ENCODE measurements around the gene GUK1.
"Not testable (repeated sequence)": the region's sequence is repeated elsewhere in the genome, so short reads cannot be mapped to it uniquely, and the experiment has no call there.

The GUK1 gene

DNA sequence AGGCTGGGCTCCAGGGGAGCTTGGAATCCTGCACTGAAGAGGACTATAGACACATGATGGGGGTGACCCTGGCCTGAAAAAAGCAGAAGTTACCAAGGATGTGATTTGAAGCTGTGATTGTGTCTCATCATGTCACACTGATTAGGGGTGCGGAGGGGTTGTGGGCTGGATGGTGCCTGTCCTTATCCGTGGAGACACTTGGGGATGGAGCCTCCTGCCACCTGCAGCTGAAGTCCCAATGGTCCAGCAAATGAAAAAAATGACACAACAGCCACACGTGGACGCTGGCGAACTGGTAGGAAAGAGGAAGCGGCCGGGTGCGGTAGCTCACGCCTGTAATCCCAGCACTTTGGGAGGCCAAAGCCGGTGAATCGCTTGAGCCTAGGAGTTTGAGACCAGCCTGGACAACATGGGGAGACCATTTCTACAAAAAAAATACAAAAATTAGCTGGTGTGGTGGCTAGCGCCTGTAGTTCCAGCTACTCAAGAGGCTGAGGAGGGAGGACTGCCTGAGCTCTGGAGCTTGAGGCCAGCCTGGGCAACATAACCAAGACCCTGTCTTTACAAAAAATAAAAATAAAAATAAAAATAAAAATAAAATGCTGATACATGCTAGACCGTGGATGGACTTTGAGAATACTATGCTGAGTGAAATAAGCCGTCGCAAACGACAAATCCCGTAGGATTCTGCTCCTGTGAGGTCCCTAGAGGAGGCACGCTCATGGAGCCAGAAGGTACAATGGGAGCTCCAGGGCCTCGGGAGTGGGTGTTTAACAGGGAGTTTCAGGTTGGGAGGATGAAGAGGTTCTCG is 24.7 kb downstream of the GUK1 start:
- DNase-seq: no peak

- DNase-seq: peak; percentile 99
Measured at GRCh38 chr1:228165372-228166169, 25.5 kb downstream of the GUK1 start, which contains the start of gene IBA57. Gene IBA57 (plus strand): TSS chr1:228165804. CDS start chr1:228165817, 13 bp downstream.

GRCh38 chr1:228166170-228166936 is 26.3 kb downstream of the GUK1 start:
- peak; percentile 49 for DNase-seq

- DNase-seq: no peak
Measured at GRCh38 chr1:228168563-228169270, 28.6 kb downstream of the GUK1 start.

- DNase-seq: no peak
Measured at GRCh38 chr1:228169345-228169744, 29.3 kb downstream of the GUK1 start.

DNA sequence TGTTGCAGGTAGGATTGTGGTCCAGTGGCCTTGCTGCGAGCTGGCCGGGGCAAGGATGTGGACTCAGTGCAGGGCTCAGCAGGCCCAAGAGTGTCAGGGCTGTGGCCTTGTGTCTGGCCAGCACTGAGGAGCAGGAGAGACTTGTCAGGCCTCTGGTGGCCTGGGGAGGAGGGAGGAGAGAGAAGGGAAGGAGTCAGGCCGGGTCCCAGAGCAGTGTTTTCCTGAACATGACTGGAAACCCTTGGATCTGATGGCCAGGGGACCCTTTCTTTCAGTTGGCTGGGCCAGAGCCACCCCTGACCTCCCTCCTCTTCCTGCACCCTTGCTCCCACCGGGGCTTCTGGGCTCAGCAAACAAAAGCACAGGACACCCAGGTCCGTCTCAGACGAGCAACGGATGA is 30.6 kb downstream of the GUK1 start:
- no peak for DNase-seq

GRCh38 chr1:228171221-228171891 is 31.3 kb downstream of the GUK1 start:
- DNase-seq: no peak

DNA sequence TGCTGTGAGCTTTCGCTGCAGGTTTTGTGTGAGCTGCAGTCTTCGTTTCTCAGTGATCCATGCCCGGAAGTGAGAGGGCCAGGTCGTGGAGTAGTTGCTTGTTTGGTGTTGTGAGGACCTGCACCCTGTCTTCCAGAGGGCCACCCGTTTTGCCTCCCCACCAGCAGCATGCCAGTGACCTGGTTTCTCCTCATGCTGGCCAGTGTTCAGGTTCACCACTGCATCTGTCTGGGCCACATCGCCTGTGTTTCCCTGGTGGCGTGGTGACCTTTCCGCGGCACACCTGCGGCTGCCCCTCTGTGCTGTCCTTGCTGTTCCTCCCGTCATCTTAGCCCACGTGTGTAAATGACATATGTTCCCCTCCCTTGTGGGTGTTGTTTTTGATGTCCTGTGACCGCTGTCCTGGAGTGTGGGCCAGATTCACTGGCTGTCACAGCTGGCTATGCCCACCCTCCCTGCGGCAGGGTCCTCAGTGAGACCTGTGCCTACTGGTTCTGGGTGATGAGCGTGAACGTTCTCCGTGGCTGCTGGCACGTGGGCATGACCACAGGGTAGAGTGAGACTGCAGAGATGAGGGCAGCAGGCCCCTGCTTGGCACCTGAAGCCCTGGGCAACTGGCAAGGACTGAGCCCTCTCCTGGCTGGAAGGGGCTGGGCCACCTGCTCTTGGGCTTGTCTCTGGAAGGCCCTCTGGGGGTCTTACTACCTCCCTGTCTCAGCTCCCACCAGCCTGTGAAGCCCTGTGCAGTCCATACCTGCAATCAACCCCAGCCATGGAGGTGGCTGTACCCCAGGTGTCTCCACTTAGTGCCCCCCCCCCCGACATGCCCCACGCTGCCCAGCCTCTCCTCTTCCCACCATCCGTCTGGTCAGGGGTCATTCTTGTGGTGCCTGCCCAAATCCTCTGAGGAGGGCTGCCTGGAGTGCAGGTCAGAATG is 32.8 kb downstream of the GUK1 start:
- no peak for DNase-seq

- not testable (repeated sequence) for DNase-seq
Measured at GRCh38 chr1:228173528-228174481, 33.7 kb downstream of the GUK1 start.

DNA sequence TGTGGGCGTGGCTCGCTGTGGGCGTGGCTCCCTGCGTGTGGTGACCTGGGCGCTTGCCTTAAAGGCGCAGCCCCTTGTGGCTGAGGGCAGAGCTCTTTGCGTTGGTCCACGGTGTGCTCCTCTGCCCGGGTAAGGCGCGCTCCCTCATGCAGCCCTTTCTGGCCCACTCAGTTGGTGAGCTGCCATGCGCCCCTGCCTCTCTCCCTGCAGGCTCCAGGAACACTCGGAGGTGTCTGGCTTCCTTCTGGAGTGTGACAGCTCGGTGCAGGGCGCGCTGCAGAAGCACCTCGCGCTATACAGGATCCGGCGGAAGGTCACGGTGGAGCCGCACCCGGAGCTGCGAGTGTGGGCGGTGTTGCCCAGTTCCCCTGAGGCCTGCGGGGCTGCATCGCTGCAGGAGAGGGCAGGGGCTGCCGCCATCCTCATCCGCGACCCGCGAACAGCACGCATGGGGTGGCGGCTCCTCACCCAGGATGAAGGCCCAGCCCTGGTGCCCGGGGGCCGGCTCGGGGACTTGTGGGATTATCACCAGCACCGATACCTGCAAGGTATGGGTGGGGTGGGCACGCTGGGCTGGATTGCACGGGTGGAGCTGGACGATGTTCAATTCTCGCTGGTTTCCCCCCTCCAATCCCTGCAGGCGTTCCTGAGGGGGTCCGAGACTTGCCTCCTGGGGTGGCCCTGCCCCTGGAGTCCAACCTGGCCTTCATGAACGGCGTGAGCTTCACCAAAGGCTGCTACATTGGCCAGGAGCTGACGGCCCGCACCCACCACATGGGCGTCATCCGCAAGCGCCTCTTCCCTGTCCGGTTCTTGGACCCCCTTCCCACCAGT is 34.6 kb downstream of the GUK1 start:
- no peak for DNase-seq

GRCh38 chr1:228175316-228176023 is 35.4 kb downstream of the GUK1 start:
- DNase-seq: no peak

DNA sequence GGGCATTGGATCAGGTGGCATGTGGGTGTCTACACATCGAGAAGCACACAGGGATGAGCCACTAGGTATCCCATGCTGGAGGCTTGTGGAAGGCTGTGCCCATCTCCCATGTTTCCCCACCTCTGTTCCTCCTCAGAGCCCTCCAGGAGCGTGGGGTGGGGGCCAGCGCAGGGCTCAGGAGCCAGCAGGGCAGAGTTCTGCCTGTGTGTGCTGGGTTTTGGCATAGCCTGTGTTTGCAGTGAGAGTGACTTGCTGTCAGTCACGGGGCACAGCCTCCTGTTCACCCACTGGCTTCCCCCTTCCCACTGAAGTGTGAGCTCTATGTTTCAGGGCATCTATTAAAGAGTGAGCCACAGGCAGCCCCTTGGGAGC is 35.9 kb downstream of the GUK1 start:
- DNase-seq: no peak

- no peak for DNase-seq
Measured at GRCh38 chr1:228176461-228177182, 36.5 kb downstream of the GUK1 start.

- no peak for DNase-seq
Measured at GRCh38 chr1:228177183-228177475, 37.0 kb downstream of the GUK1 start.

GRCh38 chr1:228177721-228178710 is 37.9 kb downstream of the GUK1 start:
- DNase-seq: no peak

All from fibroblast of skin of right quadriceps (primary cell).